Right atrium auricular region (tissue), 2 donors: ENCODE data around the gene MAP2K7. TPM values are rescaled to one million over a fixed set of nuclear protein-coding genes. Genes with fewer than 3 reads are reported as not detected.
"Not testable (repeated sequence)": the region's sequence is repeated elsewhere in the genome, so short reads cannot be mapped to it uniquely, and the experiment has no call there.

Experiments
- DNase-seq: peaks from one replicate; pipeline ENCODE4 v3.0.0-alpha.2; 2019; ENCODE audit warnings: low spot score
- H3K27ac ChIP-seq, 2 donors: fragments of 200-600 bp; sonication (generic); 1 replicate in 1 of 2; 2 replicates in 1 of 2; pipeline ENCODE4 v1.5.1; 2016 to 2019
- H3K27me3 ChIP-seq, 2 donors: fragments of 200-600 bp; sonication (generic); one replicate each; pipeline versions ENCODE4 v1.5.1 to v1.6.0; 2017 to 2019
- H3K36me3 ChIP-seq: fragments of 200-600 bp; sonication (generic); one replicate; pipeline ENCODE4 v1.5.1; 2016
- H3K4me1 ChIP-seq, 2 donors: fragments of 200-600 bp; sonication (generic); one replicate each; pipeline versions ENCODE4 v1.5.1 to v1.6.0; 2017 to 2019
- H3K4me3 ChIP-seq, 2 donors: fragments of 200-600 bp; sonication (generic); 1 replicate in 1 of 2; 2 replicates in 1 of 2; pipeline ENCODE4 v1.5.1; 2017 to 2019; ENCODE audit warnings: mild to moderate bottlenecking in 1 of 2, moderate library complexity in 1 of 2
- H3K9me3 ChIP-seq, 2 donors: fragments of 200-600 bp; sonication (generic); one replicate each; pipeline ENCODE4 v1.5.1; 2019
- CTCF ChIP-seq, 2 donors: fragments of 200-600 bp; sonication (generic); IDR thresholded peaks; one replicate each; pipeline ENCODE4 v1.5.1; 2019; ENCODE audit warnings: antibody characterized with exemption in 2 of 2
- total RNA-seq, 2 donors: library from RNA; depleted of rRNA; stranded (reverse); fragments of >200 nt; gene quantifications; one replicate each; pipeline ENCODE4 v1.1.0, GENCODE V29; 2016

The MAP2K7 gene
- total RNA-seq, 2 donors from 2014 or later = 12.0 to 14.4 TPM

DNA sequence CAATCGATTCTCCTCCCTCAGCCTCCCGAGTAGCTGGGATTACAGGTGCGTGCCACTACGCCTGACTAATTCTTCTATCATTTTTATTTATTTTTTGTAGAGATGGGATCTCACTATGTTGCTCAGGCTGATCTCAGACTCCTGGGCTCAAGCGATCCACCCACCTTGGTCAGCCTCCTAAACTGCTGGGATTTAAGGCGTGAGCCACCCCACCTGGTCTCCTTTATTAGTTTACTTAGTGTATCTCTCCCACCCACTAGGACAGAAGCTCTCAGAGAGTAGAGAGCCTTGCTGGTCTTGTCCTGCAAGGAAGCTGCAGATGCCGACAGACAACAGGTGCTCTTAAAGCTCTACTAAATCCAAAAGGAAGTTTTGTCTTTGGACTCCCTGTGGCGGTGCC is 17.9 kb upstream of the MAP2K7 start:
- H3K27ac ChIP-seq = no peak overlapping the region
- H3K4me1 ChIP-seq = peaks cover 0 to 9% of the 10 kb centered on the region in 2 donors
- no peaks in the 10 kb centered on the region for H3K36me3 ChIP-seq
- DNase-seq = no peak
- no peak overlapping the region for H3K4me3 ChIP-seq
- H3K9me3 ChIP-seq = no peaks in the 10 kb centered on the region
- no peak for TF ChIP-seq CTCF (IDR thresholded peaks at IDR 0.05)
- H3K27me3 ChIP-seq = peaks cover 0 to 6% of the 10 kb centered on the region in 2 donors

DNA sequence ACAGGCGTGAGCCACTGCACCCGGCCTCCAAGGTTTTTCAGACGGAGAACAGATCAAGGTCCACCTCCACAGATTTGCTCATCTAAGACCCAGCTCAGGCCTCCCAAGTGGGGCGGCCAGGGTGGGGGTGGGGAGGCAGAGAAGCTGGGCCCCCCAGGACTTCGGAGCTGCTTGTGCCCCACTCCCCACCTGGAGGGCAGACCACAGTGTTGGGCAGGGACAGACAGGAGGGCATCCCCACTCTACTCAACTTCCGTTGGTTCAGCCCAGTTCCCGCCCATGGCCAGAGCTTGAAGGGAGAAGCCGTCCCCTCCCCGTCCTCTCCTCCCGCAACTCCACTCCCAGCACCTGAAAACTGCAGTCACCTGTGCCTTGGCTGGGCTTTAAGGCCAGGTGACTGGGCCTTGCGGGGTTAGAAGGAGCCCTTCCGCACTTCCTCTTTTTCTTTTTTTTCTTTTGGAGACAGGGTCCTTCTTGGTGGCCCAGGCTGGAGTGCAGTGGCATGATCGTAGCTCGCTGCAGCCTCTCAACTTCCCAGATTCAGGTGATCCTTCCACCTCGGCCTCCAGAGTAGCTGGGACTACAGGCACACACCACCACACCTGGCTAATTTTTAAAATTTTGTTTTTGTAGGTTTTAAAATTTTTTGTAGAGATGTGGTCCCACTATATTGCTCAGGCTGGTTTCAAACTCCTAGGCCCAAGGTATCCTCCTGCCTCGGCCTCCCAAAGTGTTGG is 16.1 kb upstream of the MAP2K7 start:
- no peak overlapping the region for H3K27ac ChIP-seq
- H3K27me3 ChIP-seq = peaks cover 0 to 6% of the 10 kb centered on the region in 2 donors
- H3K36me3 ChIP-seq = no peaks in the 10 kb centered on the region
- no peak for DNase-seq
- H3K9me3 ChIP-seq = no peaks in the 10 kb centered on the region
- peaks cover 0 to 9% of the 10 kb centered on the region in 2 donors for H3K4me1 ChIP-seq
- no peak for TF ChIP-seq CTCF (IDR thresholded peaks at IDR 0.05)
- H3K4me3 ChIP-seq = no peak overlapping the region

- no peaks in the 10 kb centered on the region for H3K36me3 ChIP-seq
- DNase-seq = no peak
- no peaks in the 10 kb centered on the region for H3K9me3 ChIP-seq
- no peak within 1 kb of the TSS for H3K27ac ChIP-seq
- peaks cover 0 to 6% of the 10 kb centered on the region in 2 donors for H3K27me3 ChIP-seq
- H3K4me3 ChIP-seq = peak within 1 kb of the TSS; percentile 34 to 49
- H3K4me1 ChIP-seq = peaks cover 0 to 9% of the 10 kb centered on the region in 2 donors
- no peak for TF ChIP-seq CTCF (IDR thresholded peaks at IDR 0.05)
These were observed 15.4 kb upstream of the MAP2K7 start, which contains the start of gene LRRC8E for GRCh38 chr19:7888145-7888825. TSS of gene LRRC8E (plus strand) at chr19:7888510. CDS start at chr19:7895604, 7,094 bp downstream.

GRCh38 chr19:7888826-7889217 is 14.9 kb upstream of the MAP2K7 start:
- H3K9me3 ChIP-seq = no peaks in the 10 kb centered on the region
- DNase-seq = no peak
- no peak overlapping the region for H3K27ac ChIP-seq
- H3K27me3 ChIP-seq = peaks cover 0 to 6% of the 10 kb centered on the region in 2 donors
- no peaks in the 10 kb centered on the region for H3K36me3 ChIP-seq
- H3K4me1 ChIP-seq = peaks cover 0 to 9% of the 10 kb centered on the region in 2 donors
- TF ChIP-seq CTCF (IDR thresholded peaks at IDR 0.05) = no peak
- H3K4me3 ChIP-seq = peak overlapping the region; percentile 34 to 49

DNA sequence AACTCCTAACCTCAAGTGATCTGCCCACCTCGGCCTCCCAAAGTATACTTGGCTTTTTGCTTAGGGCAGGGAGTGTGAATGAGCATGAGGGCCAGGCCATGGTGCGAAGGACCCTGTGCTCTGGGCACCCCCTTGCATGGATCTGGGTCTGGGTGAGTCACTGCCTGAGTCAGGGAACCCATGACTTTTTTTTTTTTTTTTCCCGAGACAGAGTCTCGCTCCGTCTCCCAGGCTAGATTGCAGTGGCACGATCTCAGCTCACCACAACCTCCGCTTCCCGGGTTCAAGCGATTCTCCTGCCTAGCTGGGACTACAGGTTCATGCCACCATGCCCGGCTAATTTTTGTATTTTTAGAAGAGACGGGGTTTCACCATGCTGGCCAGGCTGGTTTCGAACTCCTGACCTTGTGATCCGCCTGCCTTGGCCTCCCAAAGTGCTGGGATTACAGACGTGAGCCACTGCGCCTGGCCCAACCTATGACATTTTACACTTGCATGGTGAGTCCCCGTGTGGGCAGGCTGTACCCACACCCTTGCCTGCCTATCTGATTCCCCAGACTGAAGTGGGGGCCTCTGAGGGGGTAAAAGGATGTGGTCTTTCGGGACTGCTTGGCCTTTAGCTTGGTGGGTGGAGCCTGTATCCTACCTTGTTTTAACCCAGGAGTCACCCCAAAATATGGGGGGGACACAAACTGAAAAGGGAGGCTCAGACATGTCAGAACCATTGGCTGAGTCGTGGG is 10.1 kb upstream of the MAP2K7 start:
- H3K9me3 ChIP-seq, H3K27me3 ChIP-seq, H3K36me3 ChIP-seq, H3K4me1 ChIP-seq, H3K4me3 ChIP-seq, H3K27ac ChIP-seq, DNase-seq: not testable (repeated sequence)
